K562 (cell line): ENCODE measurements around the gene TTC33.

Experiments used
- IRF2 ChIP-seq: sonication (generic); formaldehyde crosslinking; IDR thresholded peaks from 2 replicates; pipeline ENCODE4 v1.8.1; 2022; ENCODE audit warnings: mild to moderate bottlenecking, missing genetic modification reagents
- ZBTB7A ChIP-seq: IDR thresholded peaks from 2 replicates; pipeline ENCODE4 v1.6.1; 2011; ENCODE audit warnings: low read depth, mild to moderate bottlenecking, low read length, moderate library complexity, borderline replicate concordance; ENCODE audit not compliant: control insufficient read depth
- ZFX ChIP-seq: sonication (generic); formaldehyde crosslinking; IDR thresholded peaks from 2 replicates; pipeline ENCODE4 v1.8.0; 2022; ENCODE audit warnings: mild to moderate bottlenecking, missing genetic modification reagents, moderate library complexity
- ZNF121 ChIP-seq: sonication (generic); formaldehyde crosslinking; conservative IDR thresholded peaks from 2 replicates; pipeline ENCODE4 v1.8.0; 2022; ENCODE audit warnings: missing genetic modification reagents

- no peak for TF ChIP-seq IRF2 (CRISPR knock-in tag)
- TF ChIP-seq ZBTB7A = no peak
- no peak for TF ChIP-seq ZFX (CRISPR knock-in tag)
- TF ChIP-seq ZNF121 (CRISPR knock-in tag) = no peak
Observed at GRCh38 chr5:40654377-40654991, 101.3 kb downstream of the TTC33 start.
